ENCODE data around the gene TERT.

TERT gene

DNA sequence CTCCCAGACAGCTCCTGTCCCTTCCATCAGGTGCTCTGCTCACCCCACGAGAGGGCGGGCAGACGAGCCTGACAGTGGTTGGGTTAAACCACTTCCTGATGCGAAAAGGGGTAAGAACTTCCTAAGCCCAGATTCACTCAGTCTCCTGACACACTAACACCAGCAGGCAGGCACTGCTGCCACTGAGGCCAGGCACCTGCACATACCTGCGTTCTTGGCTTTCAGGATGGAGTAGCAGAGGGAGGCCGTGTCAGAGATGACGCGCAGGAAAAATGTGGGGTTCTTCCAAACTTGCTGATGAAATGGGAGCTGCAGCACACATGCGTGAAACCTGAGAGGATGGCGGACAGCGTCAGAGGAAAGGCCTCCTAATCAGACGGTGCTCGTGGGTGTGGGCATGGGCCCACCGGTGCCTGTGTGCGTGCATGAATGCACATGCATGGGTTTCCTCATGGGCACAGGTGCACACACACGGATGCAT, 39.7 kb downstream of the TERT start:
- DNase-seq: no peak

DNA sequence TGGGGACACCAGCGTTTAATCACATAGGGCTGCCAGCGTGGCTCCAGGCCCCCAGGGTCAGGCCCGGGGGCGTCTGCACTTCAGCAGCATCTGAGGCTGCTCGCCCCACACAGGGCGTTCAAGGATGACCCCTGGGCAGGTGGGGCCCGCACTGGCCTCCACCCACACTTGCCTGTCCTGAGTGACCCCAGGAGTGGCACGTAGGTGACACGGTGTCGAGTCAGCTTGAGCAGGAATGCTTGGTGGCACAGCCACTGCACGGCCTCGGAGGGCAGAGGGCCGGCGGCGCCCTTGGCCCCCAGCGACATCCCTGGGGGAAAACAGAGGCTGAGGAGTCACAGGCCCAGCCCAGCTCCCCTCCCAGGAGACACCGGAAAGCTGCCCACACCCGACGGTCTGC, 40.7 kb downstream of the TERT start:
- no peak for DNase-seq

DNA sequence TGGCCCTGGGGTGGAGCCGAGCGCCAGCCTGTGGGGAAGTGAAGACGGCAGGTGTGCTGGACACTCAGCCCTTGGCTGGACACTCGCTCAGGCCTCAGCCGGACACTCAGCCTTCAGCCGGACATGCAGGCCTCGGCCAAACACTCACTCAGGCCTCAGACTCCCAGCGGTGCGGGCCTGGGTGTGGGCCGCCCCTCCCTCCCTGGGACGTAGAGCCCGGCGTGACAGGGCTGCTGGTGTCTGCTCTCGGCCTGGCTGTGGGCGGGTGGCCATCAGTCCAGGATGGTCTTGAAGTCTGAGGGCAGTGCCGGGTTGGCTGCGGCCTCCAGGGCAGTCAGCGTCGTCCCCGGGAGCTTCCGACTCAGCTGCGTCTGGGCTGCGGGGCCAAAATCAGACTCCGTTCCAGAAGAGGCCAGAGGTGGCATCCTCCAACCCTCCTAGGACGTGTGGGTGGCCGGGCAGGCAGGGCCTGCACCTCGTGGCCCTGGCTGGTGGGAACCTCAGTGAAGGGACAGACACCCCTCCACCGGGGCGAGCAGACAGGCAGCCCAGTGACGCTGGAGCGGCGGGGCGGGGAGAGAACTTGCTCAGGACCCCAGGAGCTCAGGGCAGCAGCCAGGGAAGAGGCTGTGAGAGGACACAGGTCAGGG, 41.3 kb downstream of the TERT start:
- no peak for DNase-seq

DNA sequence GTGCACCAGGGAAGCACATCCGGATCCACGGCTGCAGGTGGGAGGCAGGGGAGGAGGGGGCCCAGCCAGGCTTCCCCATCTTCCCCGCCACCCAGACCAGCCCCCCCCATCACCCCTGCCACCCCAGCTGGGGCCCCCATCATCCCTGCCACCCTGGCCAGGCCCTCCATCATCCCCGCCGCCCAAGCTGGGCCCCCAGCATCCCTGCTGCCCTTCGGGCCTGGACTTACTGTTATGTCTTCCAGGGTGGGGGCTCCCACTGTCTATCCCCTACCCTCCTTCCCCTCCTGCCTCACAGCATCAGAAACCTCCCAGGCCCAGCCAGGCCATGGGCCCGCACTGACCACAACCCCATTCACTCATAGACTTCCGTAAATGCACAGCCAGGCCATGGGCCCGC, 42.2 kb downstream of the TERT start:
- no peak for DNase-seq

DNA sequence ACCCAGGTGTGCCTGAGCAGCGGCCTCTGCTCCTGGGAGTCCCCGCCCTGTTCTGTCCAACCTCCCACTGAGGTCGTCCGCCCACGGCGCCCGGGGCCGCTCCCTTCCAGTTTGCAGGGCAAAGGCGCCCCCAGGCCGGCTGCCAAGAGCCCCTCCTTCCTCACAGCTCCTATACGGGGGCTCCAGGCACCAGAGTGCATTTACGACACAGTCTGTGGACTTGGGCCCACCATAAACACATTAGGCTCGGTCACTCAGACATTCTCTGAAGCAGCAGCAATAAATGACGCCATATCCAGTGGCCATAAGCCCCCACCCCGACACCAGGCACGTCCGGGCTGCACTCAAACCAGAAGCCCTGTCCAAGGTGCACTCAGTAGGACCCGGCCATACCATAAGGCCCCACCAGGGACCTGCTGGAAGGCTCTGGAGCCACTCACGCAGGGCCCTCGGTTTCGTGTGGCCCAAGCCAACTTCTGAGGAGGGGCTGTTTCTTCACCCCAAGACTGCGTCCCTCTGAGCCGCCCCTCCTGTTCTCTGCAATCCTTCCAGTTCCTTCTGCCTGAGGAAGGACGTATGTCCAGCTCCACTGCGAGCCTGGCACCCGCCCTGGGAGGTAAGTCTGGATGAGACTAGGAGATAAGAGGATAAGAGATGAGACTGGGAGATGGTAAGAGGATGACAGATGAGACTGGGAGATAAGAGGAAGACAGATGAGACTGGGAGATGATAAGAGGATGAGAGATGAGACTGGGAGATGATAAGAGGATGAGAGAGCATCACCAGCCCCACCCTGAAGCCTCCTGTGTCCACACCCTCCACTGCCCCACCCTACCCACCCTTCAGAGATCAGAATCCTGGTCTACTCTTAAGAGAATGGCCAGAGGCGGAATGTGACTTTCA, 42.9 kb downstream of the TERT start:
- no peak for DNase-seq

DNA sequence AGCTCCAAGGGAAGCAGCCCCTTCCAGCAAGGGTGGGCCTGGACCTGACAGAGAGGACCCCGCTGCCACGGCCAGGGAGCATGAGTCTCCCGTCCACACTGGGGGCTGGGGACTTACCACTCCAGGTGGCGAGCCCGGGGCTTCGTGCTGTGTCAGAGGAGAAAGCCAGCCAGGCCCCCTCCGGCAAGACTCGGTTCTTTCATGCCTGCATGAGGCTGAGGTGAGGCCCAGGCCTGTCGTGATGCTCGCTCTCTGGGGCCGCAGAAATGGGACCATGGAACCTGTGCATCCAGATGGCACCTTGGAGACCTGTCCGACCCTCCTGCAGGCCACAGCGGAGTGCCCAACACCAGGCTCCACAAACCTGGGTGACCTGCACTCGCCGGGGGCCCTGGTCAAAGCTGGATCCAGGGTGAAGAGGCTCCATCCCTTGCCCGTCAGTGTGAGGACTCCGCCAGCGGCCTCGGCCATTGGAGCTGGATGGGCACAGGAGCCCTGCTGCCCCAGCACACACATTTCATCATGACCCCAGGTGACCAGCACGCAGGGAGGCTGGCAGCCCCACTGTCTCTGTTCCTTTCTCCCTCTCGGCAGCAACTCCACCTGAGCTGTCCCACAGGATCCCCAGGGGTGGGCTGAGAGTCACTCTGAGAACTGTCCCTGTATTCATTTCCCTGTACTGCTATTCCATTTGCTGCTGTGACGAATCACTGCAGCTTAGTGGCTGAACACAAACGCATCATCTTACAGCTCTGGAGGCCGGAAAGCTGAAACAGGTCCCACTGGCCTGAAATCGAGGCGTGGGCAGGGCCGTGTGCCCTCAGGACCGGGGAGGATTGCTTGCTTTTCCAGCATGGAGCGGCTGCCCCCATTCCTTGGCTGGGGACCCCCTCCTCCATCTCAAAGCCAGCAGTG, 45.2 kb downstream of the TERT start:
- DNase-seq: no peak

DNA sequence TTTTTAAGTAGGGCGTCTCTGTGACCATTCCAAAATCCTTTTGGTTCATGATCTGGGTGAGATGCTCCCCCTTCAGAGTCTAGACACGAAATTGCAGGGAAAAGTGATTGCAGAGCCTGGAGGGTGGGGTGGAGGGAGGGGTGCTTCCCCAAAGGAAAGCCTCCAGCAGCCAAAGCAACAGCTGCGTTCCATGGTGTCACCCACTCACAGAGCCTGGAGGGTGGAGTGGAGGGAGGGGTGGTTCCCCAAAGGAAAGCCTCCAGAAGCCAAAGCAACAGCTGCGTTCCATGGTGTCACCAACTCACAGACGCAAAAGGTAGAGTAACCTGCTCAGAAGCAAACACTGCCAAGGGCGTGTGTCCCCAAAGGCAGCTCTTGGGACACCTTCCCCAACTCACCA, 47.1 kb downstream of the TERT start:
- DNase-seq: peak; percentile 92

DNA sequence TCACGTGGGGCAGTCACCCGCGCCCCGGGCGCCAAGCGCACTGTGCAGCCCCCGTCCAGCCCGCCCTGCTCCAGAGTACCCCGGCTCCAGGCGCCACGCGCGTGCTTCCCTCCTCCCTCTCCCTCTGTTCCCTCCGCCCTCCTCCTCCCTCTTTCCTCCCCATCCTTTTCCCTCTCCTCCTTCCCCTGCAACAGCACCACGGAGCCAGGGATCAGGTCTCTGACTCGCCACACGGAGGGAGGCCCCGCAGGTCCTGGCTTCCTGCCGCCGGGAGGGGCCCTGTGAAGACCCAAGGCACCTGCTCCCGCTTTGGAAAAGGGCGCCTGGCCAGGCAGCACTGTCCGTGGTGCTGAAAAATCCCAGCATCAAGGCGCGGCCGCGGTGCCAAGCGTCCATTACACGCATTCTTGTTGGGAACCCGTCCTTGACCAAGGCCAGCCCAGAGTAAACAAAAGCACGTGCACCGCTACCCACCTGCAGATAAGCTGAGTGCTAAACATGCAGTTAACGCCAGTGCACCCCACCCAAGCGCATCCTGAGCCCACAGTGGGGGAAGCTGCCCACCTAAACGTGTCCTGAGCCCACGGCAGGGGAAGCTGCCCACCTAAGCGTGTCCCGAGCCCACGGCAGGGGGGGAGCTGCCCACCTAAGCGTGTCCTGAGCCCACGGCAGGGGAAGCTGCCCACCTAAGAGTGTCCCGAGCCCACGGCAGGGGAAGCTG, 48.0 kb downstream of the TERT start:
- no peak for DNase-seq

DNA sequence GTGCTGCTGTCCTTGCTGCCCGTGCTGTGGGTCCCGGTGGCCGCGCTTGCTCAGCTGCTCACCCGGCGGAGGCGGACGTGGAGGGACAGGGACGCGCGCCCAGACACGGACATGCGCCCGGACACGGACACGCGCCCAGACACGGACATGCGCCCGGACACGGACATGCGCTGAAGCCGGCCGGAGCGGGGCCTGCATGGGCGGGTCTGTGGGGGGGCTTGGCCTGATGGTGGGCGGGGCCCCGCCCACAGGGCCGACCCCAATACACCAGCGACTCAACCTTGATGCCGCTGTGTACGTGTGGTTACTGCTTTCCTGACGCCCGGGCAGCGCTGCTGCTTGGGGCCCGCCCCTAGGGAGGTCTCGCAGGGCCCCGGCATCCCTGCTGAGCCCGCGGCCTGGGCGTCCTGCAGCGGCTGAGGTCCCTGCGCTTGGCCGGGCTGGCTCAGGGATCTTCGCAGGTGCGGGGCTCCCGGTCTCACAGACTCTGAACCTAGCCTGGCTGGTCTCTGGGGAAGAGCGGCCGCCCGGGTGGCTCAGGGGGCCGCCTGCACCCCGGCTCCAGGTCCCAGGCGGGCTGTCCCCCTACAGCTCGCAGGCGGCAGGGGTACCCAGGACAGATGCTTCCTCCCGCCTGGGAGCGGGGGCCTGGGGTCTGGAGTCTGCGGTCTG, 48.8 kb downstream of the TERT start:
- no peak for DNase-seq

DNA sequence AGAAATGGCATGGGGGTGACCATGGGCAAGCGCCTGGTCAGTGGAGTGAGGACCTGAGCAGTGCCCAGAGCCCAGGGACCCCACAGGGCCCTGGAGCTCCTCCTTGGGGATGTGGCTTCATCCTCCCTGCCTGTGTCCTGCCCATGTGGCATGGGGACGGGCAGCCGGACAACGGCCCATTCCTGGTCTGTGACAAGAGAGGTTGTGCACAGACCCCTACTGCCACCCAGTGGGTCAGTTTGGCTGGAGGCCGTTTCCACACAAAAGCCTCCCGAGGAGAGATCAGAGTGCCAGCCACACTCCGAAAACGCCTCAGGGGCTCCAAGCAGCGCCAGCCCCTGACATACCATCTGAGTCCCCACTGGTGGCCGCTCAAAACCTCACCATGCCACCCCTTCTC, 49.9 kb downstream of the TERT start:
- DNase-seq: no peak

DNA sequence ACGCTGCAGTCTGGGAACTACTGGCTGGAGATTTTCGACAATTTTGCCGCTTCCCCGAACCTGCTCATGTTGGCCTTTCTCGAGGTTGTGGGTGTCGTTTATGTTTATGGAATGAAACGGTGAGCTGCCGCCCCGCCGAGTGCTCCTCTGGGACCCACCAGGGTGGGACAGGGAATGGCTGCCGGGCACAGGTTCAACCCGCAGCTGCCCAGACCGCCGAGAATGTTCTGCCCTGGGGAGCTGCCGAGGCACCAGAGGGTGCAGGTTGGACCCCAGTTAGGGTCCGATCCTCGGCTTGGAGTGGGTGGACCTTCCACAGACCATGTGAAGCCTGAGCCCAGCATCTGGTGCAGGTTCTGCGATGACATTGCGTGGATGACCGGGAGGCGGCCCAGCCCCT, 50.6 kb downstream of the TERT start:
- DNase-seq: no peak

DNA sequence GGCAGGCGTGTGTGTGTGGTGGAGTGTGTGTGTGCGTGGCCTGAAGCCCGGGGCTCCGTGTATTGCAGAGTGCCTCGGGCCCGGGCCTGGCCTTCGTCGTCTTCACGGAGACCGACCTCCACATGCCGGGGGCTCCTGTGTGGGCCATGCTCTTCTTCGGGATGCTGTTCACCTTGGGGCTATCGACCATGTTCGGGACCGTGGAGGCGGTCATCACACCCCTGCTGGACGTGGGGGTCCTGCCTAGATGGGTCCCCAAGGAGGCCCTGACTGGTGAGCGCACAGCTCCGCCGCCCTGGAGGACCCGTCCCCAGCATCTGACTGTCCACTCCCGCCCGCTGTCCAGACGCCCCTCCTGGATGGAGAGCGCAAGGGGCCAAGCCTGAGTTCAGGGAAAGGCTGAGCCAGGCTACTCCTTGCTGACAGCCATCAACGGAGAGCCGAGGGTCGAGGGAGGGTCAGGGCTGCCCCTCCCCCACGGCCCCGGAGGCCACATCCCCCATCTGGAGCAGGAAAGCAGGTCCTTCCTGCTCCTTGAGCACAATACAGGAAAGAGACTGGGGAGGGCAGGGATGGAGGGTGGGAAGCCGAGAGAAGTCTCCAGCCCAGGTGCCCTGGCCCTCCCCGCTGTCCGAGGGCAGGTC, 51.3 kb downstream of the TERT start:
- DNase-seq: no peak

DNA sequence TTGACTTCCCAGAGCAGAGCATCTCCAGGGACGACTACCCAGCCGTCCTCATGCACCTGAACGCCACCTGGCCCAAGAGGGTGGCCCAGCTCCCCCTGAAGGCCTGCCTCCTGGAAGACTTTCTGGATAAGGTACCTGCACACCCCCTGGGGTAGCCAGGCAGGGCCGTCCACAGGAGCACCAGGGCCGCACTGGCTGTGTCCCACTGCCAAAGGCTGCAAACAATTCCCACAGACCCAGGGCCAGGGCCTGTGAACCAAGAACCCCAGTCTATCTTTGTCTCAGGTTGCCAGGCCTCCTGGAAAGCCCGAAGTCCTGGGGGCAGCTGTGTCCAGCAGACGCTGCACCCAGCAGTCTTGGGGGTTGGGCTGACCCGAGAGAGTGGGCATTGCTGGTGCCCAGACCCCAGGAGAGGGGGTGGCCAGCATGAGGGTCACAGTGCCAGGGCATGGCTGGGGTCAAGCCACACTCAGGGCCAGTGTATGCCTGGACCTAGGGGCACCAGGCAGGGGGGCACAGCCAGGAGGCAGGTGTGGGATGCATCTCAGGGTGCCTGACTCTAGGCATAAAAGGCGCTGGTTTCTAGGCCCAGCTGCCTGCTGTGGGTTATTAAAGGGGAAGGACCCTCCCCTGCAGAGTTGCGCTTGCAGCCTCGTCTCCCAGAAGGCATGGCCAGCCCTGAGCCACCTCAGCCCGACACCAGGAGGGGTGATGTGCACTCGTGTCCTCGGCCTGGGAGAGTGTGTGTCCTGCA, 52.0 kb downstream of the TERT start:
- DNase-seq: no peak

DNA sequence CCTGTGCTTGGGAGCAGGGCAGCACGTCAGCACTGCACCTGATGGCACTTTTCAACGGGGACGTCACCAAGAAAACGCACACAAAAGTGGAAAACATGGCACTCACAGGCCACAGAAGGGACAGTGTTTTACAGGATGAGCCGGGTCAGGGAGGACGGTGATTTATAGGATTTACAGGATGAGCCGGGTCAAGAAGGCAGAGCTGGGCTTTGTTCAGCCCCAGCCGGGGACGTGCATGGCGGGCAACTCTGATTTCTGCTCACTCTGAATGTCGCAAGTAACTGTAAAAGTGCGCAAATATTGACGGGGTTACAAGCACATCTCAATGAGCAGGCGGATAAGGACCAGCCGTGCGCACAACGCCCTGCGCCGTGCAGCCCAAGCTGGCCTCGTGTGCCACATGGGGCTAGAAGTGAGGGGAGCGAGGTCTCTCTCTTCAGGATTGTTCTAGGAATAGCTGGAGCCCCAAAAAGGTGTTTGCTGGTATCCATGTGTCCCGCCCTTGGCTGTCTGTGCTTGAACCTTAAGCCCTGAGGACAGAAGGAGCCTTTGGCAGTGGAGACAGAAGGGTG, 53.3 kb downstream of the TERT start:
- DNase-seq: no peak

DNA sequence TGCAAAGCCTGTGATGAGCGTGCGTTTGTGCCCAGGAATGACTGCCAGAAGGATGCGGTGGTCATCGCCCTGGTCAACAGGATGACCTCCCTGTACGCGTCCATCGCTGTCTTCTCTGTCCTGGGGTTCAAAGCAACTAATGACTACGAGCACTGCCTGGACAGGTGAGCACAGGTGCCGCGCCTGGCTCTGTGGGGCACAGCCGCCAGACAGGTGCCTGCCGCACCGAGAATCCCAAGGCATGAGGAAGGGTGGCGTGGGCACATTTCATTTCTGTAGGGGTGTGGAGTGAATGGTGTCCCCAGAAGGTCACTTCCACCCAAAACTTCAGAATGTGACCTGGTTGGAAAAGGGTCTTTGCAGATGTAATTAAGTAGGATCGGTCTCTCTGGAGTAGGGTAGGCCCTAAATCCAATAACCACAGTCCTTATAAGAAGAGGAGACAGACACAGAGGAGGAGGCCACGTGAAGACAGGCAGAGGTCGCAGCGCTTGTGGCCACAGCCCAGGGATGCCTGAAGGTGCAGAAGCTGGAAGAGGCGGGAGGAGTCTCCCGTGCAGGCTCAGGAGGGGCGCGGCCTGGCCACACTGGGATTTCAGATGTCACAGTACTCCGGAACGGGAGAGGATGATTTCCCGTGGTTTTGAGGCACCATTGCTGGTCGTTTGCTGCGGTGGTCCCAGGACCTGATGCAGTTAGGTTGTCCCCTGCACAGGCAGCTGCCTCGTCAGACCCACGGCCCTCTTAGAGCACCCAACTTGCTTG, 54.2 kb downstream of the TERT start:
- no peak for DNase-seq

DNA sequence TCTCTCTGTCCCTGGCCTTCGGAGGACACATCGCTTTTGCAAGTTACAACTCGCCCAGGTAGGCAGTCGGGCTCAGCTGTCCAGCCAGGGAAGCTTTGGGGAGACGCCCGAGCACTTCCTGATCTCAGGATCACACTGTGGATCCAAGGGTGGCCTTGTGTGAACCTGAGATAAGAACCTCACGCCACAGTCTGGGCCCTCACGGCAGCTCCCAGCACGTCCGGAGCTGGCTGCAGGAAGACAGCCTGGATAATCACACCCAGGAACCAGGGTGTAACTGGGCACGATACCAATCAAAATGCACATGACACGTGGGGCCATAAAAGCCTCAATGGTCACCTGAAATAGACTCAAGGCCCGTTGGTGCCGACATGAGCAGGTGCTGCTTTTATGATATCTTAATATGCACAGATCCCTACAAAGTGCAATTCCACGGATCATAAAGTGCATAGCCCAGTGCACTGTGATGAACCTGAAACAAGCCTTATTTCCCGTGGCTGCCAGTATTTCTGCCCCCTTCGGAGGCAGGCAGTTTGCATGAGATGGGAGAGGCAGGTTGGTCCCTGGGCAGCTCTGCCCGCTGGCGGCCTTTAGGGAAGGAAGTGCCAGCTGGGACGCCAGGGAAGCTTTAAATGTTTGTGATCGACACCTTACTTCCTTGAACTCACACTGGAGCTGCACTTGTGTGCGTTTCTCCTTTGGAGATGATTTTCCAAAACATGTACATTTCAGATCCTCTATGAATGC, 55.2 kb downstream of the TERT start:
- no peak for DNase-seq

DNA sequence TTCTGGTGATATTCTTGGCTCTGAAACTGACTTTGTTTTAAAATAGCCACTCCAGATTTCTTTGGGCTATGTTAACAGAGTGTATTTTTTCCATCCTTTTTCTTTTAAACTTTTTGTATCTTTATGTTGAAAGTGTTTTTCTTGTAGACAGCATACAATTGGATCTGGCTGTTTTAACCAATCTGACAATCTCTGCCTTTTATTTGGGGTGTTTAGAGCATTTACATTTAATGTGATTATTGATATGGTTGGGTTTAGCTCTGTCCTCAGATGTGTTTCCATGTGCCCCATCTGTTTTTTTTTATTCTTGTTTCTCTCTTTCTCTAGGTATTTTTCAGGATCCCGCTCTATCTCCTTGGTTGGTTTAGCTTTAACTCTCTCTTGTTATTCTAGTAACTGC, 59.0 kb downstream of the TERT start:
- DNase-seq: no peak

DNA sequence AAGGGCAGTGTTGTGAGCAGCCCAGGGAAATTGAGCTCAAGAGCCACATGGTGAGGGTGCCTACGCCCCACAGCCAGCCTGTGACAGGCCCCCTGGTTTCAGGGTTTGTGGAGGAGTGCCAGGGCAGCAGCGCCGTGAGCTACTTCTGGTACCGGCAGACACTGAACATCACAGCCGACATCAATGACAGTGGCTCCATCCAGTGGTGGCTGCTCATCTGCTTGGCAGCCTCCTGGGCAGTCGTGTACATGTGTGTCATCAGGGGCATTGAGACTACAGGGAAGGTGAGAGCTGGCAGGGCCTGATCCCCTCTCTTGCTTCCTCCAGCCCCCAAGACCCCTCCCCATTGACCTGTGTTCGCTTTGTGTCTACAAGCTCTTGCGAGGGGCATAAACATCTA, 59.5 kb downstream of the TERT start:
- no peak for DNase-seq

DNA sequence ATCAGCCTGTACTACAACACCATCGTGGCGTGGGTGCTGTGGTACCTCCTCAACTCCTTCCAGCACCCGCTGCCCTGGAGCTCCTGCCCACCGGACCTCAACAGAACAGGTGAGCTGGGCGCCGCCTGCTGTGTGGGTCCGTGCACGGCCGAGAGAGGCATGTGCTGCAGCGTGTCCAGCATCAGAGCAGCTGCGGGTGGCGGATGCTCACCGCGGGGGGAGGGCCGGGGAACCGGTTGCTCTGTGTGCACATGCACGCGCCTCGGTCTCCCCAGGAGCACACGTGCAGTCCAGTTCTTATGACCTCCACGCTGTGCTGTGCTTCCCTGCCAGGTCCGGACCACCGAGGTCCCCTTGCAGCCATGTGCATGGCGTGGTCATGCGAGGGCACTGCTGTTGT, 62.1 kb downstream of the TERT start:
- no peak for DNase-seq
